ENCODE data around the gene POLD3.

POLD3 gene

GRCh38 chr11:74592441-74593362 is at the start of gene POLD3:
TSS of gene POLD3 (plus strand) at chr11:74592582. CDS start at chr11:74592659, 77 bp downstream.
- DNase-seq, result peak; percentile 97

GRCh38 chr11:74543991-74544390 is 48.4 kb upstream of the POLD3 start:
- DNase-seq, result no peak

GRCh38 chr11:74546752-74547151 is 45.6 kb upstream of the POLD3 start:
- DNase-seq, result no peak

GRCh38 chr11:74550991-74551753 is 41.2 kb upstream of the POLD3 start:
- no peak for DNase-seq

GRCh38 chr11:74551754-74552145 is 40.6 kb upstream of the POLD3 start:
- no peak for DNase-seq

- no peak for DNase-seq
These were observed 34.9 kb upstream of the POLD3 start for GRCh38 chr11:74557526-74557925.

GRCh38 chr11:74559110-74559933 is 33.1 kb upstream of the POLD3 start:
- no peak for DNase-seq

- no peak for DNase-seq
These were observed 32.5 kb upstream of the POLD3 start for GRCh38 chr11:74559934-74560309.

- no peak for DNase-seq
These were observed 26.0 kb upstream of the POLD3 start for GRCh38 chr11:74566146-74566960.

- no peak for DNase-seq
These were observed 24.4 kb upstream of the POLD3 start for GRCh38 chr11:74568028-74568427.

- no peak for DNase-seq
These were observed 21.9 kb upstream of the POLD3 start for GRCh38 chr11:74570266-74571061.

- no peak for DNase-seq
These were observed 21.4 kb upstream of the POLD3 start for GRCh38 chr11:74571062-74571399.

GRCh38 chr11:74572349-74572748 is 20.0 kb upstream of the POLD3 start:
- DNase-seq, result no peak

- DNase-seq, result no peak
These were observed 17.8 kb upstream of the POLD3 start for GRCh38 chr11:74574563-74574962.

GRCh38 chr11:74575999-74576398 is 16.4 kb upstream of the POLD3 start:
- DNase-seq, result no peak

- DNase-seq, result no peak
These were observed 15.2 kb upstream of the POLD3 start for GRCh38 chr11:74577181-74577580.

GRCh38 chr11:74577624-74578396 is 14.6 kb upstream of the POLD3 start:
- no peak for DNase-seq

GRCh38 chr11:74579577-74580270 is 12.7 kb upstream of the POLD3 start:
- no peak for DNase-seq

GRCh38 chr11:74581954-74582547 is 10.3 kb upstream of the POLD3 start:
- no peak for DNase-seq

Measured in activated CD8-positive, alpha-beta memory T cell treated with anti-CD3 and anti-CD28 coated beads for 24 hours (primary cell).